ENCODE results near the gene RPL36AL.

The RPL36AL gene

DNA sequence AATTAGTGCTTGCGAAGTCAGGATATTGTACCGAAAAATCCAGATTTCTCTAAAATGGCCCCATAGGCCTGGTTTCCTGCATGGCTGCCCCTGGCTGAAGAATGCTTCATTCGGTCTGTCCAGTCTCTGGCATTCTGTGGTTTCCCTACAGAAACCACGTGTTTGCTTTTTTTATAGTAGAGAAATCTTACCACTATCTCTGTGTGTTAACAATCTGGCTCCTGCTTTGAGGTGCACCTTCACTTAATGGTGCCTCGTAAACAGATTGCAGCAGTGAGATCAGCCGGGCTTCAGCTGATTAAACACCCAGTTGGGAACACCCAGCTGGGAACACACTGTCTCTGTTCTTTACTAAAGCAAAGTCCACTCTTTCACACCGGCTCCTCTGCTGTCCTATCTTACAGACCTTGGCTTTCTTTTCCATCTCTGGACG is 21.3 kb upstream of the RPL36AL start:
- H3K9me3 Mint-ChIP-seq: no peaks in the 10 kb centered on the region
- no peak overlapping the region for H3K4me3 Mint-ChIP-seq
- peaks cover 27% of the 10 kb centered on the region for H3K4me1 Mint-ChIP-seq
- H3K27me3 Mint-ChIP-seq (ENCODE audit: low read depth, poor library complexity): no peaks in the 10 kb centered on the region
- peak overlapping the region; percentile 18 for H3K27ac Mint-ChIP-seq
- H3K36me3 Mint-ChIP-seq (ENCODE audit: low read depth): peaks cover 43% of the 10 kb centered on the region
- TF ChIP-seq, protein P1, sequence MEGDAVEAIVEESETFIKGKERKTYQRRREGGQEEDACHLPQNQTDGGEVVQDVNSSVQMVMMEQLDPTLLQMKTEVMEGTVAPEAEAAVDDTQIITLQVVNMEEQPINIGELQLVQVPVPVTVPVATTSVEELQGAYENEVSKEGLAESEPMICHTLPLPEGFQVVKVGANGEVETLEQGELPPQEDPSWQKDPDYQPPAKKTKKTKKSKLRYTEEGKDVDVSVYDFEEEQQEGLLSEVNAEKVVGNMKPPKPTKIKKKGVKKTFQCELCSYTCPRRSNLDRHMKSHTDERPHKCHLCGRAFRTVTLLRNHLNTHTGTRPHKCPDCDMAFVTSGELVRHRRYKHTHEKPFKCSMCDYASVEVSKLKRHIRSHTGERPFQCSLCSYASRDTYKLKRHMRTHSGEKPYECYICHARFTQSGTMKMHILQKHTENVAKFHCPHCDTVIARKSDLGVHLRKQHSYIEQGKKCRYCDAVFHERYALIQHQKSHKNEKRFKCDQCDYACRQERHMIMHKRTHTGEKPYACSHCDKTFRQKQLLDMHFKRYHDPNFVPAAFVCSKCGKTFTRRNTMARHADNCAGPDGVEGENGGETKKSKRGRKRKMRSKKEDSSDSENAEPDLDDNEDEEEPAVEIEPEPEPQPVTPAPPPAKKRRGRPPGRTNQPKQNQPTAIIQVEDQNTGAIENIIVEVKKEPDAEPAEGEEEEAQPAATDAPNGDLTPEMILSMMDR (IDR thresholded peaks at IDR 0.05): no peak
- DNase-seq: no peak

- Mint-ChIP-seq H3K4me3 (no peak overlapping the region), H3K9me3 (no peaks in the 10 kb centered on the region), H3K36me3 (ENCODE audit: low read depth) (peaks cover 43% of the 10 kb centered on the region), H3K27ac (no peak overlapping the region), H3K4me1 (peaks cover 34% of the 10 kb centered on the region), H3K27me3 (ENCODE audit: low read depth, poor library complexity) (no peaks in the 10 kb centered on the region)
- no peak for DNase-seq
- TF ChIP-seq, protein P1 (IDR thresholded peaks at IDR 0.05): no peak
These were observed 20.4 kb upstream of the RPL36AL start for GRCh38 chr14:49640540-49641417.

DNA sequence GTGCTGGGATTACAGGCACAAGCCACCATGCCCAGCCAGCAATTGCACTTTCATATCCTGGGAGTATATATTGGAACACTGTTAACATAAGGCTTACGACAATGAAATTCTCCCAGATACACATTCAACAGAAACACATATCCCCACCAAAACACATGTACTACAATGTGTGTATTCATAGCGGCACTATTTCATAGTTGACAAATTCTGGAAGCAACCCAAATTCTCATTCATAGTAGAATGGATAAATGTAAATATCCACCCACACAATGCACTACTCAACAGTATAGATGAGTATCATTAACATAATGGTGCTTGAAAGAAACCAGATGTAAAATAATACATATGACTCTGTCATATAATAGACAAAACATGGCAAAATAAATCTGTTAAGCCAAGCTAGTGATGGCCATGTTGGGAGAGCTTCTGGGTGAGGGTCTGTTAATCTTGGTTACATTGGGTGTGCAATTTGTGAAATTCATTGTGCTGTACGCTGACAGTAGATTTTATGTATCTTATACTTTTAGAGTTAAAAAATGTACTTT is 17.2 kb upstream of the RPL36AL start:
- Mint-ChIP-seq H3K36me3 (ENCODE audit: low read depth) (peaks cover 40% of the 10 kb centered on the region), H3K4me1 (peaks cover 40% of the 10 kb centered on the region), H3K4me3 (peak overlapping the region; percentile 68), H3K9me3 (no peaks in the 10 kb centered on the region), H3K27ac (no peak overlapping the region), H3K27me3 (ENCODE audit: low read depth, poor library complexity) (no peaks in the 10 kb centered on the region)
- no peak for DNase-seq
- TF ChIP-seq, protein P1 (IDR thresholded peaks at IDR 0.05): no peak

DNA sequence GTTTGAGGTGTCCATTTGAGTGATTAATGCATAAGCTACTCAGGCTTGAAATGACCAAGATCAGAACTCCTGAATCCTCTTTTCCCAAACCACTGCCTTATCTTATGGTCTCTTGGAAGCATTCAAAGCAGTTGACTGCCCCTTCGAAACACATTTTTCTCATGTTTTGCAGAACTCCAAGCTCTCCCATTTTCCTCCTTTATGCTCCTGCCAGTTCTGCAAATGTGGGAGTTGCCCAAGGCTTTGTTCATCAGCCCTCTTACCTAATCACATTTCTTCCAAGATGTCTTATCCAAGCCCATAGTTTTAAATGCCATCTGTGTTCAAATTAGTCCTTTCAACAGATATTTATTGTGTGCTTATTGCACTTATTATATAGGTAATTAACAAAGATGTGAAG is 16.4 kb upstream of the RPL36AL start:
- Mint-ChIP-seq H3K4me3 (peak overlapping the region; percentile 68), H3K27me3 (ENCODE audit: low read depth, poor library complexity) (peaks cover 2% of the 10 kb centered on the region), H3K4me1 (peaks cover 40% of the 10 kb centered on the region), H3K9me3 (no peaks in the 10 kb centered on the region), H3K36me3 (ENCODE audit: low read depth) (peaks cover 45% of the 10 kb centered on the region), H3K27ac (peak overlapping the region; percentile 66)
- TF ChIP-seq, protein P1 (IDR thresholded peaks at IDR 0.05): no peak
- DNase-seq: no peak

DNA sequence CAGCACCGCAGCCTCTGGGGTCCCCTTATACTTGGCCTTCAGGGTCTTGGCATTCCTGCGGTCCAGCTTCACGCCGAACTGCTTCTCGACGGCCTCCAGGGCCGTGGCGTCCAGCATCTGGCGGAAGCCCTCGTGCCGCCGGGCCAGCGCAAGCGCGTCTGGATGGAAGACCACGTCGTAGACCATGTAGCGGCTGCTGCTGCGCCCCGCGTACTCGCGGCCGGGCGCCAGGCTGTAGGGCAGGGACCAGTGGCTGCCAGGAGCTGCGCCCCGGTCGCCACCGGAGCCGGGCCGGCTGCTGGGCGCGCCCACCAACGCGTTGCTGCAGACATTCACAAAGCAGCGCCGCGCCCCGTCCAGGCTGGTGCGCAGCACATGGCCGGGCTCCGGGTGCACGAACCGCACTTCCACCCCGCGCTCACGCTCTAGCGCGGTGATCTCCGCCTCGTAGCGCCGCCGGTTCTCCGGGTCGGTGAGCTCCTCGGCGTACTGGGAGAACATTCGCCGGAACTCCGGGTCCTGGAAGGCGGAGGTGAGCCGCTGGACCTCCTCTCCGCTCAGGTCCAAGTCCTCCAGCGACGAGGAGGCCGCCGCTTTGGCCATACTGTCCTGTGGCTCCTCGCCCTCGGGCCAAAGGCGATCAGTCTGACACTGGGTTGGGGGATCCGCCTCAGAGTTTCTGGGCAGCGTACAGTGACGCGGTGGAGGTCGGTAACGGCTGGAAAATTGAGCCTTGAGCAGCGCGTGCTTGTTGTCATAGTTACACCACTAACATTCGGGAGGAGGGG is 14.3 kb upstream of the RPL36AL start, which contains the start of gene DNAAF2:
DNAAF2 (minus strand) TSS at position 698 of the 788 bp plus-strand sequence; CDS start at position 603, 95 bp downstream.
- TF ChIP-seq, protein P1 (IDR thresholded peaks at IDR 0.05): no peak
- H3K4me1 Mint-ChIP-seq: peaks cover 44% of the 10 kb centered on the region

More for the DNA sequence above, 14.3 kb upstream of the RPL36AL start, which contains the start of gene DNAAF2:
- DNase-seq: peak; percentile 73
- H3K36me3 Mint-ChIP-seq (ENCODE audit: low read depth): peaks cover 49% of the 10 kb centered on the region
- no peaks in the 10 kb centered on the region for H3K9me3 Mint-ChIP-seq
- peaks cover 2% of the 10 kb centered on the region for H3K27me3 Mint-ChIP-seq (ENCODE audit: low read depth, poor library complexity)
- peak within 1 kb of the TSS; percentile 100 for H3K27ac Mint-ChIP-seq
- H3K4me3 Mint-ChIP-seq: peak within 1 kb of the TSS; percentile 98
